GM12873 (cell line): Measurements from ENCODE around the gene ZSCAN10.

Experiments
- CTCF ChIP-seq: IDR thresholded peaks from 2 replicates; pipeline ENCODE4 v1.5.1; 2012; ENCODE audit warnings: low read depth, mild to moderate bottlenecking, moderate library complexity, low read length, control low read depth; ENCODE audit not compliant: insufficient read depth; ENCODE audit errors: missing control alignments

Gene ZSCAN10

GRCh38 chr16:3138823-3139426, 39.8 kb upstream of the ZSCAN10 start:
- no peak for TF ChIP-seq CTCF

- TF ChIP-seq CTCF: no peak
These were observed 39.2 kb upstream of the ZSCAN10 start for GRCh38 chr16:3138342-3138741.

GRCh38 chr16:3137267-3137666, 38.2 kb upstream of the ZSCAN10 start:
- no peak for TF ChIP-seq CTCF

- TF ChIP-seq CTCF: no peak
These were observed 36.1 kb upstream of the ZSCAN10 start for GRCh38 chr16:3135126-3135715.

GRCh38 chr16:3134338-3135125, 35.4 kb upstream of the ZSCAN10 start, which contains the start of gene ZNF213:
ZNF213 (plus strand) TSS chr16:3135029; CDS start chr16:3137281, 2,252 bp downstream.
- TF ChIP-seq CTCF: no peak

- TF ChIP-seq CTCF: no peak
These were observed 34.8 kb upstream of the ZSCAN10 start for GRCh38 chr16:3133844-3134243.

GRCh38 chr16:3131755-3132377, 32.8 kb upstream of the ZSCAN10 start:
- TF ChIP-seq CTCF: peak; percentile 87
